SK-N-SH (cell line): Measurements from ENCODE around the gene KHDC1. TPM values are rescaled to one million over a fixed set of nuclear protein-coding genes. Genes with fewer than 3 reads are reported as not detected.
"Not testable (repeated sequence)": the region's sequence is repeated elsewhere in the genome, so short reads cannot be mapped to it uniquely, and the experiment has no call there.

Source experiments
- CTCF ChIA-PET: fragments of 300-600, 350-600 bp; formaldehyde crosslinking; extraction: SDS; loops from one replicate; lab custom pipeline; 2021; lab: Yijun Ruan, JAX
- POLR2A ChIA-PET: fragments of 350-600 bp; sonication (Branson Sonifier 250); formaldehyde crosslinking; extraction: SDS; loops from one replicate; lab custom pipeline; 2020; ENCODE audit warnings: antibody characterized with exemption, inconsistent platforms; lab: Yijun Ruan, JAX
- DNase-seq: peaks from one replicate; pipeline ENCODE4 v3.0.0; 2012
- H2AFZ ChIP-seq: fragments of 200-600 bp; sonication (generic); 2 replicates; pipeline ENCODE4 v1.8.1; 2016; ENCODE audit warnings: antibody characterized with exemption, mild to moderate bottlenecking, low read depth
- H3F3A ChIP-seq: fragments of 200-600 bp; sonication (generic); replicated peaks from 2 replicates; pipeline ENCODE3; 2016; ENCODE audit warnings: antibody characterized with exemption, mild to moderate bottlenecking; ENCODE audit not compliant: insufficient read depth
- H3K27ac ChIP-seq, 2 experiments: fragments of 200-500 bp in 1 of 2; fragments of 200-600 bp in 1 of 2; sonication (Bioruptor generic) in 1 of 2; sonication (generic), shearing (Covaris generic) in 1 of 2; 2 replicates each; pipeline versions ENCODE4 v1.5.1 to v1.6.1; 2014 to 2016; ENCODE audit warnings: low read depth in 2 of 2, inconsistent platforms in 1 of 2, low read length in 1 of 2, mild to moderate bottlenecking in 1 of 2, mixed read lengths in 1 of 2
- H3K27me3 ChIP-seq: fragments of 200-600 bp; sonication (generic), shearing (Covaris generic); 2 replicates; pipeline ENCODE4 v1.6.1; 2016; ENCODE audit warnings: mixed run types; ENCODE audit not compliant: insufficient read depth
- H3K36me3 ChIP-seq, 2 experiments: fragments of 200-500 bp in 1 of 2; fragments of 200-600 bp in 1 of 2; sonication (Bioruptor generic) in 1 of 2; sonication (generic) in 1 of 2; replicated peaks in 1 of 2; 2 replicates each; pipeline versions ENCODE3 to v1.5.1; 2014 to 2016; ENCODE audit warnings: low read length in 1 of 2, mild to moderate bottlenecking in 1 of 2; ENCODE audit not compliant: insufficient read depth in 2 of 2, control insufficient read depth in 1 of 2
- H3K4me1 ChIP-seq, 2 experiments: fragments of 200-500 bp in 1 of 2; fragments of 200-600 bp in 1 of 2; sonication (Bioruptor generic) in 1 of 2; sonication (generic), shearing (Covaris generic) in 1 of 2; 2 replicates each; pipeline versions ENCODE4 v1.5.1 to v1.6.1; 2014 to 2016; ENCODE audit warnings: low read depth in 1 of 2, low read length in 1 of 2, mixed run types in 1 of 2; ENCODE audit not compliant: insufficient read depth in 2 of 2, control insufficient read depth in 1 of 2
- H3K4me2 ChIP-seq: fragments of 200-600 bp; sonication (generic), shearing (Covaris generic); 2 replicates; pipeline ENCODE4 v1.6.1; 2017; ENCODE audit warnings: mixed run types
- H3K4me3 ChIP-seq, 2 experiments: fragments of 200-500 bp in 1 of 2; fragments of 200-600 bp in 1 of 2; sonication (Bioruptor generic) in 1 of 2; sonication (generic), shearing (Covaris generic) in 1 of 2; 2 replicates each; pipeline versions ENCODE4 v1.5.1 to v1.8.1; 2014 to 2016; ENCODE audit warnings: low read depth in 2 of 2, inconsistent platforms in 1 of 2, low read length in 1 of 2, mild to moderate bottlenecking in 1 of 2, mixed read lengths in 1 of 2, moderate library complexity in 1 of 2
- H3K79me2 ChIP-seq: fragments of 200-600 bp; sonication (generic); 2 replicates; pipeline ENCODE4 v1.8.1; 2017; ENCODE audit warnings: mild to moderate bottlenecking; ENCODE audit not compliant: insufficient read depth
- H3K9ac ChIP-seq: fragments of 200-600 bp; sonication (generic); 2 replicates; pipeline ENCODE4 v1.6.1; 2017; ENCODE audit warnings: mixed run types
- H3K9me2 ChIP-seq: fragments of 200-600 bp; sonication (generic); 2 replicates; pipeline ENCODE4 v1.6.1; 2017; ENCODE audit warnings: mixed run types
- H3K9me3 ChIP-seq: fragments of 200-600 bp; sonication (generic); 2 replicates; pipeline ENCODE4 v1.6.1; 2017; ENCODE audit warnings: mixed run types, mild to moderate bottlenecking, moderate library complexity
- H4K20me1 ChIP-seq: fragments of 200-600 bp; sonication (generic); 2 replicates; pipeline ENCODE4 v1.6.1; 2017; ENCODE audit warnings: mild to moderate bottlenecking, mixed run types; ENCODE audit not compliant: insufficient read depth
- TAF1 ChIP-seq: IDR thresholded peaks from 2 replicates; pipeline ENCODE4 v1.6.1; 2012; ENCODE audit warnings: low read depth, mild to moderate bottlenecking, low read length, moderate library complexity, borderline replicate concordance
- TCF12 ChIP-seq: IDR thresholded peaks from 2 replicates; pipeline ENCODE4 v1.4.0; 2012
- WGBS: methylation state at CpG from one replicate; pipeline ENCODE4 v1.1.6; 2017; ENCODE audit warnings: low lambda C conversion rate; 5-methylcytosine and 5-hydroxymethylcytosine counted together
- polyA plus RNA-seq, 3 experiments: library from polyadenylated mRNA; depleted of rRNA; stranded (reverse); fragments of >200 nt; gene quantifications; 2 replicates each; pipeline ENCODE4 v1.2.3, GENCODE V29; 2012
- TF ChIP-seq, protein P1 (sequence below): IDR thresholded peaks from 2 replicates; pipeline ENCODE4 v1.6.1; 2012; ENCODE audit warnings: mild to moderate bottlenecking, low read depth, low read length, moderate library complexity

The KHDC1 gene
- polyA plus RNA-seq, 1 of the 3 experiments (the other 2 are of a cell fraction), result 6.0 TPM

DNA sequence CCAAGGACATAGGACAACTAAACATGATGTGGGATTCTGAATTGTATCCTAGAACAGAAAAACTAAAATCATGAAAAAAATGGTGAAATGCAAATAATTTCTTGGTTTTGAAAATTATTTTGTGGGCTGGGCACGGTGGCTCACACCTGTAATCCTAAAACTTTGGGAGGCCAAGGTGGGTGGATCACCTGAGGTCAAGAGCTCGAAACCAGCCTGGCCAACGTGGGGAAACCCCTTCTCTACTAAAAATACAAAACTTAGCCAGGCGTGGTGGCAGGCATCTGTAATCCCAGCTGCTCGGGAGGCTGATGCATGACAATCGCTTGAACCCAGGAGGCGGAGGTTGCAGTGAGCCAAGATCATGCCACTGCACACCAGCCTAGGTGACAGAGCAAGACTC, 40.8 kb upstream of the KHDC1 start:
- H3K36me3 ChIP-seq, POLR2A ChIA-PET: not testable (repeated sequence)
- CTCF ChIA-PET, result interaction anchor here (1.4 kb wide), 1 partner anchor 18 kb away, joined by 5 read pairs; no protein-coding TSS in a partner anchor

DNA sequence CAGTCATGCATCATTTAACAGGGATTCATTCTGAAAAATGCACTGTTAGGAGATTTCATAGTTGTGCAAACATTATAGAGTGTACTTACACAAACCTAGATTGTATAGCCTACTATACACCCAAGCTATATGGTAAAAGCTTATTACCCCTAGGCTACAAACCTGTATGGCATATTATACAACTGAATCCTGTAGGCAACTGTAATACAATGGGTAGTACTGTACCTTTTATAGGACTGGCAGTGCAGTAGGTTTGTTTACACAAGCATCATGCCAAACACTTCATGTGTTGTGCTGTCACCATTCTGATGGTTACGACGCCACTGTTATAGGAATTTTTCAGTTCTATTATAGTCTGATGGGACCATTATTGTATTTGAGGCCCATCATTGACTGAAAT, 39.3 kb upstream of the KHDC1 start:
- H4K20me1 ChIP-seq, result no peaks in the 10 kb centered on the region
- H3K4me2 ChIP-seq, result no peak overlapping the region
- H3K79me2 ChIP-seq, result no peaks in the 10 kb centered on the region
- no peaks in the 10 kb centered on the region for H3K9me2 ChIP-seq
- no peak overlapping the region for H2AFZ ChIP-seq
- WGBS, result 95% methylated on average over 2 of the region's 2 CpGs
- no peaks in the 10 kb centered on the region for H3K27me3 ChIP-seq
- H3K36me3 ChIP-seq, result no peaks in the 10 kb centered on the region
- no peak for TF ChIP-seq TCF12
- TF ChIP-seq, protein P1, sequence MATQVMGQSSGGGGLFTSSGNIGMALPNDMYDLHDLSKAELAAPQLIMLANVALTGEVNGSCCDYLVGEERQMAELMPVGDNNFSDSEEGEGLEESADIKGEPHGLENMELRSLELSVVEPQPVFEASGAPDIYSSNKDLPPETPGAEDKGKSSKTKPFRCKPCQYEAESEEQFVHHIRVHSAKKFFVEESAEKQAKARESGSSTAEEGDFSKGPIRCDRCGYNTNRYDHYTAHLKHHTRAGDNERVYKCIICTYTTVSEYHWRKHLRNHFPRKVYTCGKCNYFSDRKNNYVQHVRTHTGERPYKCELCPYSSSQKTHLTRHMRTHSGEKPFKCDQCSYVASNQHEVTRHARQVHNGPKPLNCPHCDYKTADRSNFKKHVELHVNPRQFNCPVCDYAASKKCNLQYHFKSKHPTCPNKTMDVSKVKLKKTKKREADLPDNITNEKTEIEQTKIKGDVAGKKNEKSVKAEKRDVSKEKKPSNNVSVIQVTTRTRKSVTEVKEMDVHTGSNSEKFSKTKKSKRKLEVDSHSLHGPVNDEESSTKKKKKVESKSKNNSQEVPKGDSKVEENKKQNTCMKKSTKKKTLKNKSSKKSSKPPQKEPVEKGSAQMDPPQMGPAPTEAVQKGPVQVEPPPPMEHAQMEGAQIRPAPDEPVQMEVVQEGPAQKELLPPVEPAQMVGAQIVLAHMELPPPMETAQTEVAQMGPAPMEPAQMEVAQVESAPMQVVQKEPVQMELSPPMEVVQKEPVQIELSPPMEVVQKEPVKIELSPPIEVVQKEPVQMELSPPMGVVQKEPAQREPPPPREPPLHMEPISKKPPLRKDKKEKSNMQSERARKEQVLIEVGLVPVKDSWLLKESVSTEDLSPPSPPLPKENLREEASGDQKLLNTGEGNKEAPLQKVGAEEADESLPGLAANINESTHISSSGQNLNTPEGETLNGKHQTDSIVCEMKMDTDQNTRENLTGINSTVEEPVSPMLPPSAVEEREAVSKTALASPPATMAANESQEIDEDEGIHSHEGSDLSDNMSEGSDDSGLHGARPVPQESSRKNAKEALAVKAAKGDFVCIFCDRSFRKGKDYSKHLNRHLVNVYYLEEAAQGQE, result no peak
- DNase-seq, result no peak
- H3F3A ChIP-seq, result no peaks in the 10 kb centered on the region
- H3K9me3 ChIP-seq, result no peaks in the 10 kb centered on the region
- no peak overlapping the region for H3K9ac ChIP-seq
- ChIA-PET POLR2A (no interaction called here), CTCF (no interaction called here)
- H3K4me3 ChIP-seq, result no peak overlapping the region
- no peaks in the 10 kb centered on the region; a peak in 1 of 4 replicates for H3K4me1 ChIP-seq
- H3K27ac ChIP-seq, result no peak overlapping the region

More for the DNA sequence above, 40.8 kb upstream of the KHDC1 start:
- H3K27ac ChIP-seq, H3K4me3 ChIP-seq, H3K27me3 ChIP-seq, H4K20me1 ChIP-seq, H2AFZ ChIP-seq, DNase-seq, H3K9me3 ChIP-seq, H3K4me1 ChIP-seq, H3F3A ChIP-seq, H3K9me2 ChIP-seq, H3K4me2 ChIP-seq, H3K9ac ChIP-seq, H3K79me2 ChIP-seq: not testable (repeated sequence)
- WGBS, result 82% methylated on average over 7 of the region's 7 CpGs

DNA sequence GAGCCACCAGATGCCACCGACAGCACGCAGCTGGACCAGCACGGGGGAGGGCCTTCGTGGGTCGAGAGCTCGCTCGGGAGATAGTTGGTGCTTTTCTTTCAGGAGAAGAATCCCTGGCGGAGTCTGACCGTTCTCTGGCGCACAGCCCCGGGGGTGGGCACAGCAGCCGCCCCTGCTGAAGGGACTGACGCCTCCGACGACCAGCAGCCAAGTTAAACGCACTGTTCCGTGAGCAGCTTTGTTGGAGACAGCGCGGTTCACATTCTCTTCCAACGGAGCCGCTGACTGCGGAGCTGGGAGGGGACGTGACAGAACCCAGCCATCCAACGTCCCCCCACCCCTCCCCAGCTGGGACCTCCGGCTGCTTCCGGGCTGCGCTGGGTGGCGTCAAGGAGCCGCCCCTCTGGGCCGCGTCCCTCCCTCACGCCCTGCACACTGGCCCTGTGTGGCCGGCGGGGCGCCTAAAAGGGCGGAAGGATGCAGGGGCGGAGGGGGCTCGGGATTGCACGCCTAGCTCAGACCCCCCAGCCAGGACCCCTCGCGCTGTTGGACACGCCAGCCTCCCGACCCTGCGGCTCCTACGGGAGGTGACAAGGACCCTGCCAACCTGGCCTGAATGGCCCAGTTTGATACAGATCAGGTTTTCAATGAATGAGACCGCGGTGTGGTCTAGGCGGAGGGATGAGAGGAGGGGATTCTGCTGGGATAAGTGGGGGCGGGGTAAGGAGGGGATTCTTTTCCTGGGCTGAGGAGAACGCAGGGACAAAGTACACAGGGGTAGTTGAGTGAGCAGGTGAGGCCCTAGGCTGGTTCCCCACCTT, 36.4 kb upstream of the KHDC1 start:
- no peaks in the 10 kb centered on the region for H4K20me1 ChIP-seq
- no peak overlapping the region for H3K4me2 ChIP-seq
- no peaks in the 10 kb centered on the region for H3K9me2 ChIP-seq
- H3K9me3 ChIP-seq, result no peaks in the 10 kb centered on the region
- POLR2A ChIA-PET, result no interaction called here
- H2AFZ ChIP-seq, result no peak overlapping the region
- H3K4me1 ChIP-seq, result no peaks in the 10 kb centered on the region; a peak in 1 of 4 replicates
- no peak overlapping the region for H3K9ac ChIP-seq
- TF ChIP-seq TAF1, result no peak
- DNase-seq, result peak; percentile 80
- H3K4me3 ChIP-seq, result peak overlapping the region in 1 of 2 experiments; percentile 32; a peak in 1 of 4 replicates
- H3F3A ChIP-seq, result no peaks in the 10 kb centered on the region
- H3K27me3 ChIP-seq, result no peaks in the 10 kb centered on the region
- H3K27ac ChIP-seq, result no peak overlapping the region
- WGBS, result 64% methylated on average over 11 of the region's 50 CpGs
- no peaks in the 10 kb centered on the region for H3K36me3 ChIP-seq
- H3K79me2 ChIP-seq, result no peaks in the 10 kb centered on the region
- CTCF ChIA-PET, result interaction anchor here (0.8 to 1.6 kb wide), 3 partner anchors 13 to 353 kb away, joined by 3 to 7 read pairs (median 3); no protein-coding TSS in a partner anchor
